Stimulated activated CD4-positive, alpha-beta T cell treated with anti-CD3 and anti-CD28 coated beads, Interleukin-2, amount 100 ng/mL, for 24 hours (primary cell): ENCODE measurements around the gene OR52E8.

Experiments
- DNase-seq, 2 donors: peaks; one replicate each; pipeline ENCODE4 v3.0.0-alpha.2; 2020

Gene OR52E8

DNA sequence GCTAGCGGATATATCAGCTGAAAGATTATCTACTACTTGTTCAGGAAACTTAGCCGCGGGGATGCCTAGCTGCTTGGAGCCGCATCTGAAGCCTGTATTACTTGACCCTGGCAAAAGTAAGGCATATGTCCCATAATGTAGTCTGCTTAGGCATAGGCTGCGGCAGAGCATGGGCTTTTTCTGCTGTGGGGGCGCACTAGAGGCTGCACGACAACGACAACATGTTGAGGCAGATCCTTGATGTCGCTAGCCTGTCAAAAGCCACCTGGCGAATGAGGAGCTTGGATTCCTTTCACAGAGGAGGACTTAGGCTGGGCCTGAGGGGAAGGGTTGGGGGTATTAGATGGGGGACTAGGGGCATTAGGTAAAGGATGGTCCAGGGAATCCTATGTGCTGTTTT lies 49.9 kb downstream of the OR52E8 start:
- no peak for DNase-seq
